Upper lobe of right lung (tissue), 1 donor: Measurements from ENCODE around the gene PRELP. TPM values are rescaled to one million over a fixed set of nuclear protein-coding genes. Genes with fewer than 3 reads are reported as not detected.
A peak's percentile ranks its signal among the peaks of the same experiment; 100 is the strongest.

Experiments used
- ATAC-seq: fragments of 200-7000 bp; cut with Tn5 transposase; one replicate; pipeline ENCODE4 v1.9.1; 2020; ENCODE audit warnings: mild to moderate bottlenecking, moderate library complexity
- DNase-seq: peaks from one replicate; pipeline ENCODE4 v3.0.0-alpha.2; 2020
- H3K27ac ChIP-seq: fragments of 200-600 bp; one replicate; pipeline ENCODE4 v1.8.0; 2022
- H3K27me3 ChIP-seq: fragments of 200-600 bp; one replicate; pipeline ENCODE4 v1.8.0; 2022; ENCODE audit warnings: mild to moderate bottlenecking
- H3K36me3 ChIP-seq: fragments of 200-600 bp; one replicate; pipeline ENCODE4 v1.8.0; 2022
- H3K4me1 ChIP-seq: fragments of 200-600 bp; one replicate; pipeline ENCODE4 v1.8.0; 2022
- H3K4me3 ChIP-seq: fragments of 200-600 bp; one replicate; pipeline ENCODE4 v1.8.0; 2022; ENCODE audit warnings: mild to moderate bottlenecking
- H3K9me3 ChIP-seq: fragments of 200-600 bp; one replicate; pipeline ENCODE4 v1.8.0; 2022
- intact Hi-C: fragments of 100-400 bp; cut with DNase I; formaldehyde crosslinking; loops from one replicate; pipeline ENCODE4 v1.11.0; 2022
- total RNA-seq: library from RNA; stranded (reverse); fragmentation: NEBNext Ultra II Directional; extraction: Animal tissue kit (Norgen Biotek cat#: 25700); gene quantifications from one replicate; pipeline ENCODE4 v1.2.1, GENCODE V29; 2021
- TF ChIP-seq, protein P1 (sequence below): fragments of 200-600 bp; IDR thresholded peaks from one replicate; pipeline ENCODE4 v1.8.0; 2022; ENCODE audit warnings: antibody characterized with exemption
- donor health status: DM: no; HTN: yes; CAD: no; lungs with severe emphysema.

The PRELP gene
- total RNA-seq, 1 donor from 2014 or later: 91.8 TPM

DNA sequence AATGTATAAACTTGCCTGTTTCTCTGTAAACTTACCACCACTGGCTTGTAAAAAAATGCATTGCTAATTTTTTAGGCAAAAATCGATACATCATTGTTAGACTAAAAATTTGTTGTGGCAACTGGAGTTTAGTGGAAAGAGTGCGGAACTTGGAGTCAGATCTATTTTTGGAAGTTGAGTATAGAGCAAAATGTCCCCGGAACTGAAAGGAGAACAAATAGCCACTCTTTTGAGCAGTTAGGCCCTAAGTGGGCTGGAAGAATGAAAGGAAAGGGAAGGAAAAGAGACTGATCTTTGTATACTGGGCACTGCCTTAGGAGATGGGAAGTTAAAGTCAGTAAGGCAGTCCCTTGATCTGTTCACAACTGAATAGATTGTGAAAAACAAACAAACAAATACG, 48.5 kb downstream of the PRELP start:
- H3K4me3 ChIP-seq: no peak overlapping the region
- H3K27me3 ChIP-seq: no peaks in the 10 kb centered on the region
- H3K36me3 ChIP-seq: no peaks in the 10 kb centered on the region
- TF ChIP-seq, protein P1, sequence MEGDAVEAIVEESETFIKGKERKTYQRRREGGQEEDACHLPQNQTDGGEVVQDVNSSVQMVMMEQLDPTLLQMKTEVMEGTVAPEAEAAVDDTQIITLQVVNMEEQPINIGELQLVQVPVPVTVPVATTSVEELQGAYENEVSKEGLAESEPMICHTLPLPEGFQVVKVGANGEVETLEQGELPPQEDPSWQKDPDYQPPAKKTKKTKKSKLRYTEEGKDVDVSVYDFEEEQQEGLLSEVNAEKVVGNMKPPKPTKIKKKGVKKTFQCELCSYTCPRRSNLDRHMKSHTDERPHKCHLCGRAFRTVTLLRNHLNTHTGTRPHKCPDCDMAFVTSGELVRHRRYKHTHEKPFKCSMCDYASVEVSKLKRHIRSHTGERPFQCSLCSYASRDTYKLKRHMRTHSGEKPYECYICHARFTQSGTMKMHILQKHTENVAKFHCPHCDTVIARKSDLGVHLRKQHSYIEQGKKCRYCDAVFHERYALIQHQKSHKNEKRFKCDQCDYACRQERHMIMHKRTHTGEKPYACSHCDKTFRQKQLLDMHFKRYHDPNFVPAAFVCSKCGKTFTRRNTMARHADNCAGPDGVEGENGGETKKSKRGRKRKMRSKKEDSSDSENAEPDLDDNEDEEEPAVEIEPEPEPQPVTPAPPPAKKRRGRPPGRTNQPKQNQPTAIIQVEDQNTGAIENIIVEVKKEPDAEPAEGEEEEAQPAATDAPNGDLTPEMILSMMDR: no peak
- ATAC-seq (no peak), DNase-seq (no peak)
- no peak overlapping the region for H3K27ac ChIP-seq
- H3K9me3 ChIP-seq: no peaks in the 10 kb centered on the region
- intact Hi-C loops: no loop called here
- H3K4me1 ChIP-seq: peaks cover 6% of the 10 kb centered on the region

DNA sequence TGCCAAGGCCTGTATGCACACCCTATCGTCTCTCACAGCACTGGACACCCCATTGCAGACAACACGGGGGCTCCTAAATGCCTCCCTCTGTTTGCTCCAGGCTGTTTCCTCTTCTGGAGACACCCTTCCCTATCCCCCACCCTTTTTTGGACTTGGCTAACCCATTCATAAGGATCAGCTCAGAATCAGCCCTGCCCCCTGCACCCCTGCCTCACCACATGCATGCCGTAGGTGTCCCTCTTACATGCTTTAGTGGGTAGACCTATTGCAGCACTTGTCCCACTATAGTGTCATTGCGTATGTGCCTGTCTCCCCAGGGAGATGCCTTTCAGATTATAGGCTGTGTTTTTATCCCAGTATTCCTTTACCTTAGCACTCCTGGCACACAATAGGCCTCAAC, 49.2 kb downstream of the PRELP start:
- TF ChIP-seq, protein P1: no peak
- Histone ChIP-seq H3K4me1 (peaks cover 6% of the 10 kb centered on the region), H3K36me3 (no peaks in the 10 kb centered on the region), H3K4me3 (no peak overlapping the region), H3K27ac (no peak overlapping the region), H3K9me3 (no peaks in the 10 kb centered on the region), H3K27me3 (no peaks in the 10 kb centered on the region)
- ATAC-seq (no peak), DNase-seq (peak; percentile 17)
- intact Hi-C loops: no loop called here

DNA sequence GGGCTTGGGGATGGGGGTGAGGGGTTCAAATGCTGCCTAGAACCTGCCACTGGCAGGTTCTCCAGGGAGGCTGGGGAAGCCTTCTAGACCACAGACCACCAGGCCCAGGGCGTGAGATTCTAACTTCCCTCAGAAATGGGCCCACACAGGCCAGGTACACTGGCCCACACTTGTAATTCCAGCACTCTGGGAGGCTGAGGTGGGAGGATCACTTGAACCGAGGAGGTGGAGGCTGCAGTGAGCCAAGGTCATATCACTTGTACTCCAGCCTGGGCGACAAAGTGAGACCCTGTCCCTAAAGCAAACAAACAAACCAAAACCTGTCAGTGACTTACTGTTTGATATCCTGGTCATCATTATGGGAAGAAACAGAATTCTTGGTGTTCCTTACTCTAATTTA, 50.1 kb downstream of the PRELP start:
- Histone ChIP-seq H3K36me3 (no peaks in the 10 kb centered on the region), H3K27me3 (no peaks in the 10 kb centered on the region), H3K9me3 (no peaks in the 10 kb centered on the region), H3K4me1 (peaks cover 6% of the 10 kb centered on the region), H3K4me3 (no peak overlapping the region), H3K27ac (no peak overlapping the region)
- intact Hi-C loops: no loop called here
- DNase-seq (peak; percentile 2), ATAC-seq (no peak)
- TF ChIP-seq, protein P1: no peak

DNA sequence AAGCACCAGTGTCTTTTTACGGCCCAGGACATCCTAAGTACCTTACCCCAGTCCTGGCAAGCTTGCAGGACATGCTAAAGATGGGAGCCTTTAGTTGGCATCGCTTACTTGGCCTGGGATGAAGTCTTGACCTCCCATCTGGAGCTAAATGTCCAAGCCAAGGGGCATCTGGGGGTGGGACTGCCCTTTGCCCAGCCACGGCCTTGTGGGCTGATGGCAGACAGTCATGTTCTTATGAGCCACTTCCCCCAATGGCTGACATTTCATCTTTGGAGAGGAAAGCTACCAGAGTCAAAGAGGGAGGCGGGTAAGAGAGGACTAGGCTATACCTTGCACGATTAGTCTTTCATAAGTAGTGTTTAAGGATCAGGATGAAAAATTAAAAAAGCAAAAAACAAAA, 50.5 kb downstream of the PRELP start:
- H3K27ac ChIP-seq: no peak overlapping the region
- H3K27me3 ChIP-seq: no peaks in the 10 kb centered on the region
- DNase-seq (peak; percentile 12), ATAC-seq (no peak)
- TF ChIP-seq, protein P1: no peak
- intact Hi-C loops: no loop called here
- no peaks in the 10 kb centered on the region for H3K36me3 ChIP-seq
- no peaks in the 10 kb centered on the region for H3K9me3 ChIP-seq
- H3K4me3 ChIP-seq: no peak overlapping the region
- H3K4me1 ChIP-seq: peaks cover 4% of the 10 kb centered on the region

DNA sequence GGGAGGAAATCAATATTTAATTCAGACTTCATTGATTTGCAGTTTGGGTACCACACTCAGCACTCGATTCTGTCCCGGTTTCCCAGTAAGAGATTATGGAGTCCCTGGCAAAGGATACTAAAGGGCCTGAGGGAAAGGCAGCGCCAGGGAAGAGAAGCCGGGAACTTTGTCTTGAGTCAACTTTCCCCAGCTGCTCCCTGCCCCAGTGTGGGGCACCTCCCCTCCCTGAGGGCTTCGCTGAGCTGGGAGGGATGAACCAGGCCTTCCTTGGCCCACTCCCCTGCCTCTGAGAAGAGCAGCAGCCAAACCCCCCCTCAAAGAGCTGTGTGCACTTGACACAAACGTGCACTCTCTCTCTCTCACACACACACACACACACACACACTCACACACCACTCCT, 51.0 kb downstream of the PRELP start:
- no peaks in the 10 kb centered on the region for H3K4me1 ChIP-seq
- intact Hi-C loops: no loop called here
- H3K27ac ChIP-seq: no peak overlapping the region
- no peak overlapping the region for H3K4me3 ChIP-seq
- TF ChIP-seq, protein P1: no peak
- no peaks in the 10 kb centered on the region for H3K36me3 ChIP-seq
- no peaks in the 10 kb centered on the region for H3K27me3 ChIP-seq
- peak; percentile 47 for DNase-seq
- no peaks in the 10 kb centered on the region for H3K9me3 ChIP-seq
- ATAC-seq: no peak

DNA sequence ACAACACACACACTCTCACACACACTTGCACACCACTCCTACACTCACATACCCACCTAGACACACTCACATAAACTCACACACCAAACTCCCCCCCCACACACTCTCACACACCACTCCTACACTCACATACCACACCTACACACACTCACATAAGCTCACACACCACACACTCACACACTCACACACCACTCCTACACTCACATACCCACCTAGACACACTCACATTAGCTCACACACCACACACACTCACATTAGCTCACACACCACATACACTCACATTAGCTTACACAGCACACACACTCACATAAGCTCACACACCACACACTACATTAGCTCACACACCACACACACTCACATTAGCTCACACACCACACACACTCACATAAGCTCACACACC, 51.4 kb downstream of the PRELP start:
- TF ChIP-seq, protein P1: no peak
- Histone ChIP-seq H3K27ac (no peak overlapping the region), H3K4me3 (no peak overlapping the region), H3K27me3 (no peaks in the 10 kb centered on the region), H3K9me3 (no peaks in the 10 kb centered on the region), H3K36me3 (no peaks in the 10 kb centered on the region), H3K4me1 (no peaks in the 10 kb centered on the region)
- ATAC-seq: no peak
- DNase-seq: peak; percentile 1
- intact Hi-C loops: no loop called here
